Hepatocyte (in vitro differentiated cells): Measurements from ENCODE around the gene PHACTR1. TPM values are rescaled to one million over a fixed set of nuclear protein-coding genes. Genes with fewer than 3 reads are reported as not detected.

ENCODE experiments used
- DNase-seq: peaks from one replicate; pipeline ENCODE4 v3.0.0-alpha.2; 2016; ENCODE audit warnings: low spot score
- H2AFZ ChIP-seq: fragments of 200-600 bp; sonication (generic); 2 replicates; pipeline ENCODE4 v1.6.0; 2016; ENCODE audit warnings: antibody characterized with exemption, mild to moderate bottlenecking
- H3K27ac ChIP-seq: fragments of 200-600 bp; sonication (generic); 2 replicates; pipeline ENCODE4 v1.5.1; 2016; ENCODE audit warnings: mild to moderate bottlenecking
- H3K27me3 ChIP-seq: fragments of 200-600 bp; sonication (generic); 2 replicates; pipeline ENCODE4 v1.6.1; 2016
- H3K36me3 ChIP-seq: fragments of 200-600 bp; sonication (generic); replicated peaks from 2 replicates; pipeline ENCODE4 v1.5.1; 2016; ENCODE audit warnings: low read depth; ENCODE audit not compliant: insufficient read depth
- H3K4me1 ChIP-seq: fragments of 200-600 bp; sonication (generic); 2 replicates; pipeline ENCODE4 v1.5.1; 2016; ENCODE audit warnings: mild to moderate bottlenecking, moderate library complexity; ENCODE audit not compliant: insufficient read depth
- H3K4me2 ChIP-seq: fragments of 200-600 bp; sonication (generic); 2 replicates; pipeline ENCODE4 v1.6.0; 2016
- H3K4me3 ChIP-seq: fragments of 200-600 bp; sonication (generic); 2 replicates; pipeline ENCODE4 v1.5.1; 2016; ENCODE audit warnings: mild to moderate bottlenecking
- H3K79me2 ChIP-seq: fragments of 200-600 bp; sonication (generic); 2 replicates; pipeline ENCODE4 v1.6.0; 2017; ENCODE audit warnings: mild to moderate bottlenecking
- H3K9me2 ChIP-seq: fragments of 200-600 bp; sonication (generic); replicated peaks from 2 replicates; pipeline ENCODE4 v1.6.0; 2017; ENCODE audit warnings: mild to moderate bottlenecking; ENCODE audit not compliant: insufficient read depth
- H3K9me3 ChIP-seq: fragments of 200-600 bp; sonication (generic); 2 replicates; pipeline ENCODE4 v1.5.1; 2016; ENCODE audit warnings: low read depth, mild to moderate bottlenecking
- H4K20me1 ChIP-seq: fragments of 200-600 bp; sonication (generic); 2 replicates; pipeline ENCODE4 v1.6.0; 2016; ENCODE audit warnings: mild to moderate bottlenecking; ENCODE audit not compliant: insufficient read depth, poor library complexity, severe bottlenecking
- CTCF ChIP-seq: fragments of 200-600 bp; sonication (generic); IDR thresholded peaks from 2 replicates; pipeline ENCODE4 v1.5.1; 2016; ENCODE audit warnings: antibody characterized with exemption, mild to moderate bottlenecking; ENCODE audit not compliant: poor library complexity
- EZH2 ChIP-seq: fragments of 200-600 bp; sonication (generic); IDR thresholded peaks from 2 replicates; pipeline ENCODE4 v1.6.1; 2016; ENCODE audit warnings: antibody characterized with exemption, mild to moderate bottlenecking, borderline replicate concordance
- EZH2phosphoT487 ChIP-seq: fragments of 200-600 bp; sonication (generic); IDR thresholded peaks from one replicate; pipeline ENCODE4 v1.6.1; 2018; ENCODE audit warnings: antibody characterized with exemption, mild to moderate bottlenecking, low read depth, moderate library complexity; ENCODE audit not compliant: unreplicated experiment, severe bottlenecking
- WGBS: methylation state at CpG from one replicate; pipeline ENCODE4 v1.1.6; 2016; ENCODE audit warnings: low lambda C conversion rate; ENCODE audit errors: missing lambda C conversion rate; 5-methylcytosine and 5-hydroxymethylcytosine counted together
- polyA plus RNA-seq: library from polyadenylated mRNA; unstranded; fragments of >200 nt; fragmentation: Nextera tagmentation; extraction: Ambion mirVana; gene quantifications from 2 replicates; pipeline ENCODE4 v1.2.1, GENCODE V29; 2016
- total RNA-seq: library from RNA; depleted of rRNA; stranded (reverse); fragments of >200 nt; gene quantifications from 2 replicates; pipeline ENCODE4 v1.2.3, GENCODE V29; 2014

PHACTR1 gene
- total and polyA plus RNA-seq, 2 experiments from 2014 or later: 3.0 to 4.3 TPM

GRCh38 chr6:13147376-13147775, 430.8 kb downstream of the PHACTR1 start:
- peaks cover 6% of the 10 kb centered on the region for H3K27me3 ChIP-seq
- H3K9me2 ChIP-seq: no peaks in the 10 kb centered on the region
- H3K9me3 ChIP-seq: no peaks in the 10 kb centered on the region
- H3K36me3 ChIP-seq: no peaks in the 10 kb centered on the region
- no peak overlapping the region for H2AFZ ChIP-seq
- no peak overlapping the region for H3K4me2 ChIP-seq
- no peak overlapping the region for H3K4me3 ChIP-seq
- TF ChIP-seq EZH2: no peak
- no peak for TF ChIP-seq EZH2phosphoT487
- no peak for TF ChIP-seq CTCF
- H3K27ac ChIP-seq: no peak overlapping the region
- no peaks in the 10 kb centered on the region for H3K79me2 ChIP-seq
- 73% methylated on average over 1 of the region's 1 CpG for WGBS
- H3K4me1 ChIP-seq: no peaks in the 10 kb centered on the region
- H4K20me1 ChIP-seq: no peaks in the 10 kb centered on the region
- DNase-seq: no peak

GRCh38 chr6:13147782-13148181, 431.2 kb downstream of the PHACTR1 start:
- Histone ChIP-seq H3K4me1 (no peaks in the 10 kb centered on the region), H3K4me3 (no peak overlapping the region)
- WGBS: 69% methylated on average over 2 of the region's 2 CpGs

GRCh38 chr6:13152764-13153163, 436.2 kb downstream of the PHACTR1 start:
- TF ChIP-seq EZH2phosphoT487 (no peak), EZH2 (no peak), CTCF (no peak)
- no peak overlapping the region for H3K4me3 ChIP-seq
- no peak overlapping the region for H3K27ac ChIP-seq
- no peaks in the 10 kb centered on the region for H3K9me3 ChIP-seq
- H3K79me2 ChIP-seq: no peaks in the 10 kb centered on the region
- no peaks in the 10 kb centered on the region for H3K36me3 ChIP-seq
- no peaks in the 10 kb centered on the region for H3K9me2 ChIP-seq
- no peak overlapping the region for H2AFZ ChIP-seq
- H3K4me1 ChIP-seq: no peaks in the 10 kb centered on the region
- no peak for DNase-seq
- WGBS: 73% methylated on average over 4 of the region's 4 CpGs
- H3K4me2 ChIP-seq: no peak overlapping the region
- no peaks in the 10 kb centered on the region for H4K20me1 ChIP-seq
- peaks cover 6% of the 10 kb centered on the region for H3K27me3 ChIP-seq

More at GRCh38 chr6:13147782-13148181, 431.2 kb downstream of the PHACTR1 start:
- Histone ChIP-seq H3K9me2 (no peaks in the 10 kb centered on the region), H2AFZ (no peak overlapping the region), H3K27ac (no peak overlapping the region), H3K36me3 (no peaks in the 10 kb centered on the region), H4K20me1 (no peaks in the 10 kb centered on the region), H3K4me2 (no peak overlapping the region), H3K9me3 (no peaks in the 10 kb centered on the region), H3K27me3 (peaks cover 9% of the 10 kb centered on the region), H3K79me2 (no peaks in the 10 kb centered on the region)
- TF ChIP-seq EZH2 (no peak), CTCF (no peak)
- DNase-seq: no peak

- H3K4me3 ChIP-seq: no peak overlapping the region
- no peaks in the 10 kb centered on the region for H3K79me2 ChIP-seq
- H3K27me3 ChIP-seq: peaks cover 3% of the 10 kb centered on the region
- H3K4me2 ChIP-seq: no peak overlapping the region
- H3K9me3 ChIP-seq: no peaks in the 10 kb centered on the region
- H3K9me2 ChIP-seq: no peaks in the 10 kb centered on the region
- H3K36me3 ChIP-seq: no peaks in the 10 kb centered on the region
- WGBS: 95% methylated on average over 8 of the region's 8 CpGs
- TF ChIP-seq EZH2phosphoT487 (no peak), EZH2 (no peak), CTCF (no peak)
- H2AFZ ChIP-seq: no peak overlapping the region
- H3K27ac ChIP-seq: no peak overlapping the region
- no peaks in the 10 kb centered on the region for H3K4me1 ChIP-seq
- H4K20me1 ChIP-seq: no peaks in the 10 kb centered on the region
- DNase-seq: no peak
Measured at GRCh38 chr6:13156381-13156780, 439.8 kb downstream of the PHACTR1 start.
